GM03348 (cell line): ENCODE results near the gene PAK2.
A peak's percentile ranks its signal among the peaks of the same experiment; 100 is the strongest.
"Not testable (repeated sequence)": the region's sequence is repeated elsewhere in the genome, so short reads cannot be mapped to it uniquely, and the experiment has no call there.

Source experiments
- DNase-seq: peaks from one replicate; pipeline ENCODE4 v3.0.0; 2012; ENCODE audit warnings: low spot score

The PAK2 gene

GRCh38 chr3:196739671-196740480 lies at the start of gene PAK2:
TSS of gene PAK2 (plus strand) at chr3:196739857. CDS start at chr3:196782647, 42,790 bp downstream.
- DNase-seq: peak; percentile 98

- DNase-seq: no peak
Observed at GRCh38 chr3:196689941-196690660, 49.6 kb upstream of the PAK2 start.

- no peak for DNase-seq
Observed at GRCh38 chr3:196691386-196691785, 48.3 kb upstream of the PAK2 start.

DNA sequence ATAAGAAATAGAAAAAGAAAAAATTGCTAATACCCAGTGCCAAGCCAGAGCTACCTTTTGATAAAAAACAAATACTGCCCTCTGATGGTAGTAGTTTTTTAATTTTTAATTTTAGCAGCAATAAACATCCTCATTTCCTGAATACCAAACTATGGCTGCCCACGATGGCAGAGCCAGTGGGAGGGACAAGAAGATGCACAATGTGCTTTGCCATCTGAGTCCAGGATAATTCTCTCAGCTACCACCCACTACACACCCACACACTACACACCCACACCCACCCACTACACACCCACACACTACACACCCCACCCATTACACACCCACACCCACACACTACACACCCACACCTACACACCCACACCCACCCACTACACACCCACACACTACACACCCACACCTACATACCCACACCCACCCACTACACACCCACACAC lies 45.4 kb upstream of the PAK2 start:
- peak; percentile 51 for DNase-seq

- DNase-seq: no peak
Observed at GRCh38 chr3:196694941-196695848, 44.5 kb upstream of the PAK2 start.

- DNase-seq: no peak
Observed at GRCh38 chr3:196695849-196696226, 43.8 kb upstream of the PAK2 start.

GRCh38 chr3:196697270-196697669 lies 42.4 kb upstream of the PAK2 start:
- no peak for DNase-seq

GRCh38 chr3:196699749-196700148 lies 39.9 kb upstream of the PAK2 start:
- no peak for DNase-seq

DNA sequence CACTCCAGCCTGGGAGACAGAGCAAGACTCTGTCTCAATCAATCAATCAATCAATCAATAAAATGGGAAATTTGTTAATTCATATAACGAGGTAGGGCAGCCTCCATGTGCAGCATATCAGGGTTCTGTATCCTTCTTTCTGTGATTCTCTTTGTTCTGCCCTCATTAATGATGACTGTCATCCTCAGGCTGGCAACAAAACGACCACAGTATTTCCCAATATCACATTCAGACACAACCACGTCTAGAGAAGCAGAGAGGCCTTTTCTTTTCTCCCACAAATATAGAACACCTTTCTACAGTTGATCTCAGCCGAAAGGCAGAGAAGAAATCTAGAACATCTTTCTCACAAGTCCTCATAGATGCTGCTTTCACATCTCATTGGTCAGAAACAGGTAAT lies 38.9 kb upstream of the PAK2 start:
- no peak for DNase-seq

GRCh38 chr3:196706327-196706726 lies 33.3 kb upstream of the PAK2 start:
- no peak for DNase-seq

GRCh38 chr3:196706731-196707130 lies 32.9 kb upstream of the PAK2 start:
- no peak for DNase-seq

DNA sequence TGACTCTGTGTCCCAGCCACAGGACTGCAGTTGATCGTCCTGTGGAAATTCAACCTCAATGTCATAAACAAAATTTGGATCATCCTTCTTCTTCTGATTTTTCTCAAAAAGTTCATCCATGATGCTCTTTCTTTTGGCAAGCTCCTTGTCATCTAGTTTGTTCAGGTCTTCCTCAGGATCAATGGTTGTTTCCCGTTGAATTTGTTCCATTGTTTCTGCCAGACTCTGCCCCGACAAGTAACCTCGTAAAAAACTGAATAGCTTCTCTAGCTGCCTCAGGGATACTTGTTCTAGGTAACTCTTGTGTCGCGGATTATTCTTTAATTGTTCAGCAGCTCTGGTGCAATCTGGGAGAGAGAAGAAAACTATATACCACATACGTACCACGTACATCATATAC lies 32.1 kb upstream of the PAK2 start:
- no peak for DNase-seq

DNA sequence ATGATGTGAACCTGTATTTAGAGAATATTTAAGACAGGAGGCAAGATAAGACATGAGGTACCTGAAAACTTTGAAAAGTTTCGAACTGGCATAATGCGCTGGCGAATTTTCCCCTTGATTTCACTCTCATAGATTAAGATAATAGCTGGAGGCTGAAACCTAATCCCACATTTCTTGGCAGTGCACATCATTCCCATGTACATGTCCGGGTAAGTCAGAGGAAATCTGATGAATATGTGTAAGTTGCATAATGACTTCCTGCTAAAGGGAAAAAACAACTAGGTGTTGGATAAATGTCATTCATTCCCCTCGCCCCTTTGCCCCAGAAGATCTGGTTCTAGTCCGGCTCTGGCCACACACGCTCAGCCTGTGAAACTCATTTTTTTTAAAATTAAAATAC lies 31.2 kb upstream of the PAK2 start:
- DNase-seq: no peak

GRCh38 chr3:196711838-196712513 lies 27.7 kb upstream of the PAK2 start, which contains the start of the genes CEP19 and PIGX:
TSS of gene CEP19 (minus strand) at chr3:196712250. CDS start at chr3:196708657, 3,593 bp downstream.
TSS of gene PIGX (plus strand) at chr3:196712377.
- peak; percentile 100 for DNase-seq

DNA sequence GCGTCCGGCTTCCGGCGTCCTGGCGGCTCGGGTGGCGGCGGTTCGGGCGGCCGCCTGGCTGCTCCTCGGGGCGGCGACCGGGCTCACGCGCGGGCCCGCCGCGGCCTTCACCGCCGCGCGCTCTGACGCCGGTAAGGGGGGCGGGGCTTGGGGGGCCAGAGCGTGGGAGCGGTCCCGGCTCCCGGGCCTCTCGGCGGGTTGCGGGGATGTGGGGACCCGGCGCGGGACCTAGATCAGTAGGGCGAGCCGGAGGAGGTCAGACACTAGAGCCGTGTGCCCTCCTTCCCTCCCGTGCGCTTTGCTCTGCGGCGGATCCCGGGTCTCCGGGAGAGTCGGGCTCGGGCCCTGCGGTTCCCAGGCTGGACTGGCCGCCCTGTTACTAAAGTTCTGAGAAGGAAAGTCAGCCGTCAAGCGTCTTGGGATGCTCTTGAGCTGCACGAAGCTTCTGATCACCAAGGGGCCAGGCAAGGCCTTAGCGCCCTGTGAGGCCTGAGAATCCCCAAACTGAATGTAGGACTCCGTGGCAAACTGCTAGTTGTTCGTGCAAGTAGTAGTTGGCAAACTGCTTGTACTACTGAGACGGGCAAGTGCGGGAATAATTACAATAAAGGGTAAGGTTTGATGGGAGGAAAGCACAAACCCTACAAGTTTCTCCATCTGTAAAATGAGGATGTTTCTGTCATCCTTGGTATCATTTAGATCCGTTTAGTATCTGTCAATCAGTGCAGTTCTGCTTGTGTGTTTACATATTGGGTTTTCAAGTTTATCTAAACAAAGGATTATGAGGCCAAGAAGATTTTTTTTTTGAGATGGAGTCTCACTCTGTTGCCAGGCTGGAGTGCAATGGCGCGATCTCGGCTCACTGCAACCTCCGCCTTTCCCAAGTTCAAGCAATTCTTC lies 26.9 kb upstream of the PAK2 start:
- peak; percentile 91 for DNase-seq

DNA sequence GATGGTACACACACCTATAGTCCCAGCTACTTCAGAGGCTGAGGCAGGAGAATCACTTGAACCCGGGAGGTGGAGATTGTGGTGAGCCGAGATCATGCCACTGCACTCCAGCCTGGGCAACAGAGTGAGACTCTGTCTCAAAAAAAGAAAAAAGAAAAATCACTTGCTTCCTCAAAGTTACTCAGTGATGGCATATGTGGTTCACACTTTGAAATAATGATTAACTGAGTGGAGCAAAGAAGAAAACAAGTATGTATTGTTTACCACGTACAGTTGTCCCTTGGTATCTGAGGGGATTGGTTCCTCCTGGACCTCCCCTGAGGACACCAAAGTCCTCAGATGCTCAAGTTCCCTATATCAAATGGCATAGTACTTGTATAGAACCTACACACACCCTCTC lies 22.5 kb upstream of the PAK2 start:
- DNase-seq: not testable (repeated sequence)

- DNase-seq: no peak
Observed at GRCh38 chr3:196721097-196721496, 18.6 kb upstream of the PAK2 start.

- peak; percentile 15 for DNase-seq
Observed at GRCh38 chr3:196726788-196727675, 12.6 kb upstream of the PAK2 start.

GRCh38 chr3:196735751-196736150 lies 3.9 kb upstream of the PAK2 start:
- no peak for DNase-seq
